Measurements from ENCODE around the gene XYLT1.

Gene XYLT1

DNA sequence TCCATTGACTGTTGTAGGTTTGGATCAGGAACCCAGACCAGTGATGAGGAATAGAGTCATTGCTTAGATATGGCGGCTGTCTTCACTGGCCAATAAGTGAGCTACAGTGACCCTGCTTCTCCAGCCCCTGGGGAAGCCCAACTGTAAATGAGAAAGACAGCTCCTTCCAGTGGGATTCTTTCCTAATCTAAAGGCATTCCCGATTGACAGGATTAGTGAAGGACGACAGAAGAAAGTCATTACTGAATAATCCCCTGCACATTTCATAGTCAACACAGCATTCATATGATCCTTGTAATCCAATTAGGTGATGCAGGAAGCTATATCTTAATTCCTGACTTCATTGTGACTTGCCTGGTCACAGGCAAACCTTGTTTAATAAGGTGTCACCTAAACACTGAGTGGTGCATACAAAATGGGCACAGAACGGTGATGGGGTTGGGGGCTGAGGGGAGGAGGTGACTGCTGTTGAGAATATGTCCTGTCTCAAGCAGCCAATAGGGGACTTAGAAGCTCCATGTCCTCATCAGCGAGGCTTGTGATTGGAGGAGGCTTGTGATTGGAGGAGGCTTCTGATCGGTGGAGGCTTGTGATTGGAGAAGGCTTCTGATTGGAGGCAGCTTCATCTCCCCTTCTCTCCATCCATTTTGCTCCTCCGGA, 242.6 kb downstream of the XYLT1 start:
- DNase-seq (ENCODE audit: low read depth): no peak

DNA sequence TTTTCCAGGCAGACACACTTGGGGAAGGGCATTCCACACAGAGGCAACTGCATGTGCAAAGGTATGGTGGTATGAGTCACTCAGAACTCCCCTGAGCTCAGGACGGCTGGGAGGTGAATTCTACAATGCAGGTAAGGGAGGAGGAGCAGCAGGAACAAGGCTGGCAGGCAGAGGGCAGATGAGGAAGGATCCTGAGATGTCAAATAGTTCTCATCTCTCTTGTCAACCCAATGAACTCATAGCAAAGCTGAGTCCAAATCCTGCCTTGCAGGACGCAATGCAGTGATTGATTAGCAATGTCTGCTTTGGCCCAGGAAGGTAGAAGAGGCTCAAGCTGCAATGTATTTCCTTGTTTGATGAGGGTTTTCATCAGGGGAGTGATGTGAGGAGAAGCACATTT, 243.5 kb downstream of the XYLT1 start:
- no peak for DNase-seq (ENCODE audit: low read depth)

DNA sequence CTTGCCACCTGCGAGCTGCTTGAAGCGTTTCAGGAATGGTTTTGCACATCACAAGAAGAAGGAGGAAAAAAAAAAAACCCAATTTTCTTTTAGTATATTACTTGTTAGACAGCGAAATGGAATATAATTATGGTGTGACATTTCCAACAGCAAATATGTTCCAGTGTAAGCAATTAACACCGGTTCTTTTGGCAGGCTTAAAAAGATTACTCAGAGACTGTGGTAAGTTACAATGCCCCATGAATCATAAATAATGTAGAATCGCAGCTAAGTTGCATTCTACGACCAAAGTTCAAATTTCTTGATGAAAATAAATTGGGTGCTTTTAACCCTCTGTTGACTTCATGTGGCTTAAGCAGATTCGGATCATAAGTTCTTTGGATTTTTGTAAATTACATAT, 245.2 kb downstream of the XYLT1 start:
- no peak for DNase-seq (ENCODE audit: low read depth)

DNA sequence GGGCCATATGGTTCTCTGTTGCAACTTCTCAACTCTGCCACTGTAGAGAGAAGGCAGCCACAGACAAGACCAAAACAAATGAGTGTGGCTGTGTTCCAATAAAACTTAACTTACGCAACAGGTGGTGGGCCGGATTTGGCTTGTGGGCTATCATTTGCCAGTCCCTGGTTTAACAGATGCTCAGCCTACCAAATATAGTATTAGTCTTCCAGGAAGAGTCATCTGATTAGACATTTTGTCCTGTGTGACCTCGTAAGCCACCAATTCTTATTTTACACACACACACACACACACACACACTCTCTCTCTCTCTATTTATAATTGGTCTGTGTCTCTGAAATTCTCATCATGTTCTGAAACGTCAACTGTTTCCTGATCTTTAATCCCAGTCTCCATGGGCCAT, 245.9 kb downstream of the XYLT1 start:
- no peak for DNase-seq (ENCODE audit: low read depth)

DNA sequence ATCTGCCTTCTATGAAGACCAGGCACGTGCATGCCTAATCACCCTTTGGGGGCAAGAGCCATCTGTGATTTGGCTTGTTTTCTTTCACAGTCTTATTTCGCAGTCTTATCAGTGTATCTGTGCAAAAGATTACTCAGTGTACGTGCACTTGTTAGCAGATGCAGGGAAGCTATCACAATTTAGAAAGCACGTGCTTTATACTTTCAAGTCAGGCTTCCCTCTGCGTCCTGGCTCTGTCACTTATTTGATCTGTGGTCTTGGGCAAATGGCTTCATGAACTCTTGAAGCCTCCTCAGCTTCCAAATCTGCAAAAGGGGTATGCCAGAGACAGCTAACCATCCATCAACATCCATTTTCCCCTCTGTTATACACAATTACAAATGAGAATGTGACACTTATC, 246.4 kb downstream of the XYLT1 start:
- no peak for DNase-seq (ENCODE audit: low read depth)

DNA sequence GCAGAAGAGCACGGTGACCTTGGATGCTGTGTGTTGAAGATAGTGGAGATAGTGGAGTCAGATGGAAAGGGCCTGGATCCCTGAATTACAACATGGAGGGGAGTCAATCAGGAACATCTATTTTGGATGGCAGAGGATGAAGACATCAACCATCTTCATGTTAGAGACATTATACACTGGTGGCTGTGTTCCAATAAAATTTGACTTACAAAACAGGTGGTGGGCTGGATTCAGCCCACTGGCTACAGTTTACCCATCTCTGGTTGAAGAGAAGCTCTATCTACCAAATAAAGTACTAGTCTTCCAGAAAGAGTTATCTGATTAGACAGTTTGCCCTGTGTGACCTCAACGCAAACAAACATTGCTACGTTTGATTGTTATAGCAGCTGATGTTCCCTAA, 247.2 kb downstream of the XYLT1 start:
- DNase-seq (ENCODE audit: low read depth): no peak

DNA sequence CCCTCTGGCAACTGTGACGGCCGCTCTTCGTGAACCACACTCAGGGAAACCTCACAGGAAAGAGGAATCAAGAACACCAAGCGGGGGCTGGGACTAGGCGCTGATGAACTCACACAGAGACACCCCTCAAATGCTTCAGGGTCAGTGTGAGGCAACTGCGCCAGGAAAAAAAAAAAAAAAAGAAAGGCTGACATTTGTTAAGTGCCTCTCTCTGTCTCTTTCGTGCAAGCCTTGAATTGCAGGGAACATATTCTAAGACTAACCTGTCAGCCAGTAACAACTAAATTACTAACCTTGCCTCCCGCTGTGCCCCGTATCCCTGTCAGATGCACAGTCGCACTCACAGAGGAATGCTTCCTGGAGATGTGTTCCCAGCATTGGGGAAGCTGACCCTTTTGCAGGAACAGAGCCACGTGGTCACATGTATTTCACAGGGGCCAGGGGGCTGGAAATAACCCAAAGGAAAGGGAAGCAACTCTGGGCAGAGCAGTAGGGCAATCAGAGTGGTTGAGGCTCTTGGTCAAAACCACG, 247.8 kb downstream of the XYLT1 start:
- no peak for DNase-seq (ENCODE audit: low read depth)

DNA sequence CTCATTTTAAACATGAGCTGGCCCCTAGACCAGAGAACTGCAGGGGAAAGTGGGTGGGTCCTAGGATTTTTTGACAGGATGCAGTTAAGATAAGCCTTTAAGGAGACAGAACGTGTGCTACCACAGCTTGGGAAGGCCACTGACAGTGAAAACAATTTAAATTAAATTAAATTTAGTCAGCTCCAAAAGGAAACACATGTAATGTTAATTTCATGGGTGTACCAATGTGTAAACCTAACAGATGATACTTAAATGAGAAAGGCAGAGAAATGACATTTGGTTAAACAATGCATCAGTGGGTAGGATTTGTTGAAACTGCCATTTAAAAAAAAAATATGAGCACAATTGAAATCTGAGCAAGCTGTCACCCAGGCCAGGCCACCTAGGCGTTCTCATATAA, 250.8 kb downstream of the XYLT1 start:
- no peak for DNase-seq (ENCODE audit: low read depth)

DNA sequence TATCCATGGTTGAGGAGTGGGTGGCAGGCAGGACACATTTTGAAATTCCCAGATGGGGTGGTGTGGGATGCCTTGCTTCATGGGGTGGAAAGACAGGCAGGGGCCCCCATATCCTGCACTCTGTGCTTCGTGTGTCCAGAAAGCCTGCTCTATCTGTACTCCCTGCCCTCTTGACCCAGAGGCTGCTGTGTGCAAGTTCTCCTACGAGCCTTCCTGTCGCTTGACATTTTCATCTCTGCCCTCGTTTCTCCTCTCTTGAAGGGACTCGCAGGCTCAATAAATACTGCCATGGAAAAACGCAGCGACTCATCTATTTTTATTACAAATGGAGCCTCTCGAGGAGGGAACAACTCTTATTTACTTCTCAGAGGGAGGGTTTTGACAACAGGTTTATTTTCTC, 254.8 kb downstream of the XYLT1 start:
- no peak for DNase-seq (ENCODE audit: low read depth)

DNA sequence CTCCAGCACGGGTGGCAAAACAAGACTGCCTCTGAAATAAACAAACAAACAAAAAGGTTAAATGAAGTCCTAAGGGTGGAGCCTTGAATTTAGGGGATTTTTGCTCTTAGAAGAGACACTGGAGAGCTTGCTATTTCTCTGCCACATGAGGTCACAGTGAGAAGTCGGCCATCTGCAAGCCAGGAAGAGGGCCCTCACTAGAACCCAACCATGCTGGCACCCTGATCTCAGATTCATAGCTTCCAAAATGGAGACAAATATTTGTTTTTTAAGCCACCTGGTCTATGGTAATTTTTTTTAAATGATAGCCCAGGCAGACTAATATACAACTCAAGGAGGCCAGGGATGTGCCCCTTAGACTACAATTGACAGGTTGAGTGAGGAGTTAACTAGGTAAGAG, 255.5 kb downstream of the XYLT1 start:
- no peak for DNase-seq (ENCODE audit: low read depth)

DNA sequence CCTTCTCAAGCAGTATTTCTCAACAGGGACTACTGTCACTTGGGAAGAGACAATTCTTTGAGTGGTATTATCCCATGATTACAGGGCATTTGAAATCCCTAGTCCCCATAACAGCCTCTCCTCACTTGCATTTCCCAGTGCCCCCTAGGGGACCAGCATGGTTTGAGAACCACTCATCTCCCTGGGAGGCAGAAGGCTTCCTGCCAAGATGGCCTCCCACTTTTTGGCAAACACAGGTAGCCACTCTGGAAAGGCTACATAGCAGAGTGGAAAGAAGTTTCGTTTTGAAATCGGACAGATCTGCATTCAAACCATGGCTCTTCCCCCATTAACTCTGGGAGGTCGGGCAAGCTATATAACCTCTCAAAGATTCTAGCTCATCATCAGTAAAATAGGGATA, 256.8 kb downstream of the XYLT1 start:
- no peak for DNase-seq (ENCODE audit: low read depth)

DNA sequence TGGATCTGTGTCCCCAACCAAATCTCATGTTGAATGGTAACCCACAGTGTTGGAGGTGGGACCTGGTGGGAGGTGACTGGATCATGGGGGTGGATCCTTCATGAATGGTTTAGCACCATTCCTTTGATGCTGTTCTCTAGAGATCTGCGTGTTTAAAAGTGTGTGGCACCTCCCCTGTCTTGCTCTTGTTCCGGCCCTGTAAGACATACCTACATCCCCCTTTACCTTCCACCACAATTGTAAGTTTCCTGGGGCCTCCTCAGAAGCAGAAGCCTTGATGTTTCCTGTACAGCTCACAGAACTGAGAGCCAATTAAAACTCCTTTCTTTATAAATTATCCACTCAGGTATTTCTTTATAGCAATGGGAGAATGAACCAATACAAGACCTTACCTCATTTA, 257.7 kb downstream of the XYLT1 start:
- DNase-seq (ENCODE audit: low read depth): no peak

DNA sequence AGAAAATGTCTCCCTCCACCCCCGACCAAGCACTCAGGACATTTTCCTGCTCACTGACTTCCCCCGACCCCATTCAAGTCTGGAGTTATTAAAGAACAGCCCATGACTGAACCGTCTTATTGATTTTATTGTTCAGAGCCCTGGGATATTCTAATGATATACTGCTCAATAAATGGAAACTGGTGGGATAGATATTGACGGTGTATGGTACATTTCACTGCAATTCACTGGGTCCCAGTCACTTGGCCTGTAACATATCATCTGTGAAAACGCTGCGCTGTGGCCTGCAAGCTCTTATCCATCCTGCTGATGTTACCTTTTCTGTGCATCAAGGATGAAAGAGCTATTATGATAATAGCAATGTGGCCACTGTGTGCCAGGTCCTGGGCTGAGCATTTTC, 258.2 kb downstream of the XYLT1 start:
- no peak for DNase-seq (ENCODE audit: low read depth)

DNA sequence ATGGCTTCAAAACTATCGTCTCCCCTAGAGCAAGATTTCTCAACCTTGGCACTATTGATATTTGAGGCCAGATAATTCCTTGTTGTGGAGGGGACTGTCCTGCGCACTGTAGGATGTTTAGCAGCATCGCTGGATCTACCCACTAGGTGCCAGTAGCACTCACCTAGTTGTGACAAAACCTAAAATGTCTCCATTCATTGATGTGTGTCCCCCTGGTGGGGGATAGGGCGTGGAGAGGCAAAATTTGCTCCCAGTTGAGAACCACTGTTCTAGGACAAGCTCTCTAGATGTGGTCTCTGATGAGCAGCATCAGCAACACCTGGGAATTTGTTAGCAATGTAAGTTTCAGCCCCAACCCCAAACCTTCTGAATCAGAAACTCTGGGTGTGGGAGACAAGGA, 259.0 kb downstream of the XYLT1 start:
- peak; percentile 13 for DNase-seq (ENCODE audit: low read depth)

DNA sequence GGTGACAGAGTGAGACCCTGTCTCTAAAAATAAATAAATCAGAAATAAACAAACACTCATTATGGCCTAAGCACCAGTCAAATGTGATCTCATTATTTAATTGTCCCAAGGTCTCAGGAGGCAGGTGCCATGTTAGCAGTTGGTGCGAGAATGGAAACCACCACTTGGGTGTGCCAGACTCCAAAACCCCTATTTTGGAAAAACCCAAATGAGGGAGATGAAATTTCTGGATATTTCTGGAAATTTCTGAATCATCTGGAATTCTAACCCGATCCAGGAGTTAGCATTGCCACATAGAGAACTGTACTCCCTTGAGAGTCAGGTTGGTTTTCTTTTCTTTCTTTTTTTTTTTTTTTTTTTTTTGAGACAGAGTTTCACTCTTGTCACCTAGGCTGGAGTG, 264.0 kb downstream of the XYLT1 start:
- DNase-seq (ENCODE audit: low read depth): no peak

DNA sequence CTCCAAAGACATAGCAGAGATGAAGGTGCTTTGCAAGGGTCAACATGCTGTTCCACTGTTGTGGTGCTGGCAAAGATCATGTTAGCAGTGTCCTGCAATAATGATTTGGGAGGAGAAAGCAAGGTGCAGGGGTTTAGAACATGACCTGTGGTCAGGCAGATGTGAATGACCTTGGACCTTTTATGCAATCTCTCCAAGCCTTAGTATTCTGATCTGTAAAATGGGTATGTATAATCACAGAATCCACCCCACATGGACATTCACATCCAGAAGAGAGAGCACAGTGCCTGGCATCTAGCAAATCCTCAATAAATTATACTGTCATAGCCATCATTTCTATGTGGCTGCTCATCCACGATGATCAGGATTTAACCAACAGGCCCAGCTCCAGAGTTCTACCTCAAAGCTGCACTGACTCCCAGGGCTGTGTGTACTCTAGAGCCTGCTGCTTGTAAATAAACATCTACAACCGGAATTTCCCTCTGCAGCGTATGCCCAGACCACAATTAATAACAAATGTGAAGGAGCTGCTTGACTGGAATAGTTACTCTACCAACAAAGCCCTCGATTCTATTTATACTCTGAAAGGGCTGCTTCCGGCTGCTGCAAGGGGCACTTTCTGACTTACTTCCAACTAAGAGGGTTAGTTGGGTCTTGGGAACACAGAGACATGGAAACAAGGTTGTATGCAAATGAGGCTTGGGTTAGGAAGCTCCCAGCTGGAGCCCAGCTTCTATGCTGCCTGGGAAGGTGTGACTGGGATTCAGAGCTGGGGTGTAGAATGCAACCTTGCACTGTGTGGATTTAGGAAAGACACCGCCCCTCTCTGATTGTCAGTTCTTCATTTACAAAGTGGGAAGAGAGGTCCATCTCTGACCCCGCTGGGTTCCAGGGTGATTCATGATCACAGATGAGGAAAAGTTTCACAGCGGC, 265.2 kb downstream of the XYLT1 start:
- DNase-seq (ENCODE audit: low read depth): no peak

DNA sequence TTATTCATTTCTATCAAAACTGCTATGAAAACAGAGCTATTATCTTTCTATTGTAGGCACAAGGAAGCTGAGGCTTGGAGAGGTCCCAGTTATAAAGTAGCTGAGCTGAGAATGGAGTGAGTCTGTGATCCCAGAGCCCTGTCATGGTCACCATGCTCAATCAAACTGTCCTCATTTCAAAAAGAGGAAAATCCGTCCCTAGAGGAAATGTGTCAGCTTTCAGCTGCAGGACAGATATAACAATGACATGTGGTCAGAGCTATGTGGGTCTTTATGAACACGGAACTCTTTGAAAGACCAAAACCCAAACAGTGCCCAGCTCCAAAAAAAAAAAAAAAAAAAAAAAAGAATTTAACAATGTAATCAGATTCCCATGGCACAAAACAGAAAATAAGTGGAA, 266.1 kb downstream of the XYLT1 start:
- DNase-seq (ENCODE audit: low read depth): no peak

DNA sequence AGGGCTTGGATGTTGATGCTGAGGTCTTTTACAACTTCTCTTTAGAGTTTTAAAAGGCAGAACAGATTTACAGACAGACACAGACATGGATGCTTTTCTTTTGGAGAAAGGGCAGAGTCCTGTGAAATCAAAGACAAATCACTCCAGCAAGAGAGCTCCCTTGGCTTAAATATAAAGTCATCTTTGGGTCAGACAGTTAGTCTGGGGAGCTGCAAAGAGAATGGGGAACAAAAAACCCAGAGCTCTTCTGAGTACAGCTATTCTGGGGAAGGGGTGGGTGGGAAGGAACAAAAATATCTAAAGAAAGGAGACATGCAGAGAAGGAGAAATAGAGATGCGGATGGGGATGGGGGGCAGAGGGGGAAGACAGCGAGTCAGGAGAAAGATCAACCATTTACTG, 266.6 kb downstream of the XYLT1 start:
- no peak for DNase-seq (ENCODE audit: low read depth)

DNA sequence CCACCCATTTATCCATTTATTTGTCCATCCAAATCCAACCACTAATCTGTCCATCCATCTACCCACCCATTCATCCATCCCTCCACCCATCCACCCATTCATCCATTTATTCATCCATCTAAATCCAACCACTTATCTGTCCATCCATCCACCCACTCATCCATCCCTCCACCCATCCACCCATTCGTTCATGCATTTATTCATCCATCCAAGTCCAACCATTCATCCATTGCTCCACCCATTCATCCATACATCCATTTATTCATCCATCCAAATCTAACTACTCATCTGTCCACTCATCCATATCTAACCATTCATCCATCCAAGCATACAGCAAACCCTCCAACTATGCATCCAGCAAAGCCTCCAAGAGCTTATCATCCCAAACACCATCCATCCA, 267.3 kb downstream of the XYLT1 start:
- no peak for DNase-seq (ENCODE audit: low read depth)

DNA sequence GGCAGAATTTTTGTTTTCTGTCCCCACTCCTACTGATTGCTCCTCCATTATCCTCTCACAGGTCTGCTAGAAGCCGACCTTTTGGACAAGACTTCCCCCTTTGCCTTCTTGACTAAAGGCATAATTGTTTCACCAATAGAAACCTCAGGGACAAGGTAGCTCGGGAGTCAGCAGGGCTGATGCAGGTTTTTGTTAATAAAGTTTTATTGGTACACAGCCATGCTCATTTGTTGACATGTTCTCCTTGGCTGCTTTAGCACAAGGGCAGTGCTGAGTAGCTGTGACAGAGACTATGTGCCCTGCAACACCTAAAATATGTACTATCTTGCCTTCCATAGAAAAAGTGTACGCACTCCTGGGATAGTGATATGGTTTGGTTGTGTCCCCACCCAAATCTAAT, 271.6 kb downstream of the XYLT1 start:
- no peak for DNase-seq (ENCODE audit: low read depth)

DNA sequence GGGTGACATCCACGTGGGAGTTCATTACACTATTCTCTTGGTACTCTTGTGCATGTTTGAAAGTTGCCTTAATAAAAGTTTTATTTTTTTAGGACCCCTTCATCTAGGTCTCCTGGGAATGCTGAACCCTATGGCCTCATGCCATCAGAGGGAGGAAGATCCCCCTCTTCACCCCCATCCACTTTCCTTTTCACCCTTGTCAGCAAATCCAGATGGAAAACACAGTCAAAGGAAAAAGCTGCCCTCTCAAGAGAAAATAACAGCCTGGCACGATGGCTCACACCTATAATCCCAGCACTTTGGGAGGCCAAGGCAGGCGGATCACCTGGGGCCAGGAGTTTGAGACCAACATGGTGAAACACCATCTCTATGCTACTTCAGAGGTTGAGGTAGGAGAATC, 274.2 kb downstream of the XYLT1 start:
- DNase-seq (ENCODE audit: low read depth): no peak

DNA sequence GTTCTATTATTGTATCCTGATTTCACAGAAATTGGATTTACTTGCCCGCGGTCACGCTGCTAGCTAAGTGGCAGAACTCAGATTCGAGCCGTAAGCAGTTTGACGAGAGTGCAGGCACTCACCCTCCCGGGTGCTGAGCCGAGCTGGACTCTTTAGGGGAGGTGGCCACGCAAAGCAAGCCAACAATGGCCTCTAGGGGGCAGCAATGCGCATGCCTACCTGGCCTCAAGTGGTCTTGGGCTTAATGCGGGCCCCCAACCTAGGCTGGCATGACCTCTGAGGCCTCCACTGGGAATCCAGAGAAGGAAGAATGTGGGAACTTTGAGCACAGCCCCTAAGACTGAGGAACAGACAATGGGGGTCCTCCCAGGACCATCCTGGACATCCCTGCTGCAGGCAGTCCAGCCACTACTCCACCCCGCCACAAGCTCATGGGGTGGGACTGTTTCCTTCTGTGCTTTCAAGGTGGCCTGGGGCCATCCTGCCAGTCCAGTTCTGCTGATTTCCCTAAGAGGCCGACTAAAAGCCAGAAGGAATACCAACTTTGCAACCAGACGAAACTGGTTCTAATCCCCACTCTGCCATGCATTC, 276.5 kb downstream of the XYLT1 start:
- peak; percentile 37 for DNase-seq (ENCODE audit: low read depth)

DNA sequence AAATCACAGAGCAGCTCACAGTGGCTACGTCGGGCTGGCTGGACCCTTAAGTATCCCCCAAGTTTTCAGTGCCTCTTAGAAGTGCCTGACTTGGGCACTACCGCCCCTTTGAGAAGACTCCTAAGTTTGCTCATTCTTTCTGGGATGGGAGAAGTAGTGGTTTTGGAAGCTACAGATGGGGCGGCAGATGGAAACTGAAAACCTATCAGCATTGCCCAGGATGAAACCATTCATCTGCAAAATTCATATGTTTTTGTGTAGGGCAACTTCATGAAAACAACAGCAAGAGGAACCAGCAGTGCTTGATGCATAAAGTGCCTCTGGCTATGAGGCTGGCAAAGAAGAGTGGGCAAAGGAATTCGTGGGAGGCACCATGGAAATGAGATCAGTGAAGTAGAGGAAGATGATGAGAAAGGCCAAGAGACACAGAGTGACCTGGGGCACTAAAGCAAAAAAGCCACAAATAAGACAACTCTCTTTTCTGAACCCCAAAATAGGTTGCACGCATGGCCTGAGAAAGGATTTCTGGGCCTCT, 277.1 kb downstream of the XYLT1 start:
- DNase-seq (ENCODE audit: low read depth): no peak

Measured in activated T-cell treated with anti-CD3 and anti-CD28 coated beads for 24 hours (primary cell).